Measurements from ENCODE around the gene PLK4. TPM values are rescaled to one million over a fixed set of nuclear protein-coding genes. Genes with fewer than 3 reads are reported as not detected.

Gene PLK4
- total RNA-seq: 27.9 and 29.0 TPM in 2 replicates

GRCh38 chr4:127880763-127881562 lies at the start of gene PLK4:
Gene PLK4, plus strand, starts transcription at chr4:127880893. Its CDS starts 242 bp downstream, at chr4:127881135.
- TF ChIP-seq, protein P1, sequence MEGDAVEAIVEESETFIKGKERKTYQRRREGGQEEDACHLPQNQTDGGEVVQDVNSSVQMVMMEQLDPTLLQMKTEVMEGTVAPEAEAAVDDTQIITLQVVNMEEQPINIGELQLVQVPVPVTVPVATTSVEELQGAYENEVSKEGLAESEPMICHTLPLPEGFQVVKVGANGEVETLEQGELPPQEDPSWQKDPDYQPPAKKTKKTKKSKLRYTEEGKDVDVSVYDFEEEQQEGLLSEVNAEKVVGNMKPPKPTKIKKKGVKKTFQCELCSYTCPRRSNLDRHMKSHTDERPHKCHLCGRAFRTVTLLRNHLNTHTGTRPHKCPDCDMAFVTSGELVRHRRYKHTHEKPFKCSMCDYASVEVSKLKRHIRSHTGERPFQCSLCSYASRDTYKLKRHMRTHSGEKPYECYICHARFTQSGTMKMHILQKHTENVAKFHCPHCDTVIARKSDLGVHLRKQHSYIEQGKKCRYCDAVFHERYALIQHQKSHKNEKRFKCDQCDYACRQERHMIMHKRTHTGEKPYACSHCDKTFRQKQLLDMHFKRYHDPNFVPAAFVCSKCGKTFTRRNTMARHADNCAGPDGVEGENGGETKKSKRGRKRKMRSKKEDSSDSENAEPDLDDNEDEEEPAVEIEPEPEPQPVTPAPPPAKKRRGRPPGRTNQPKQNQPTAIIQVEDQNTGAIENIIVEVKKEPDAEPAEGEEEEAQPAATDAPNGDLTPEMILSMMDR (conservative IDR thresholded peaks at IDR 0.05; ENCODE audit: low read depth, low read length): no peak
- DNase-seq (ENCODE audit: low read depth): peak; percentile 42
- H3K4me3 ChIP-seq (ENCODE audit: low read depth, low read length): peak within 1 kb of the TSS; percentile 85

DNA sequence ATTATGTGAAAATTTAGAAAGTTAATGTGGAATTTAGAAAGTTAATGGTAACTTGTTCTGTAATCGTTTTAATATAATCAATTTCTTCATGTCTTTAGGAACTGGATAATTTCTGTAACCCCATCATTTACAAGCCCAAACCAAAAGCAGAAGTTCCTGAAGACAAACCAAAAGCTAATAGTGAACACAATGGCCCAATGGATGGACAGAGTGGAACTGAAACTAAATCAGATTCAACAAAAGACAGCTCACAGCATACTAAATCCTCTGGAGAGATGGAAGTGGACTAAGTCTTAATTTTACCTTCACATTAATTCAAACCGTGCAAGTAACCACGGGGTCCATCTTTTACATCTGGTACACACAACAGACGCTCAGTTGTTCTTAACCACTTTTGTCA lies 48.1 kb upstream of the PLK4 start:
- no peak for DNase-seq (ENCODE audit: low read depth)
- H3K4me3 ChIP-seq (ENCODE audit: low read depth, low read length): no peak overlapping the region
- TF ChIP-seq, protein P1 (conservative IDR thresholded peaks at IDR 0.05; ENCODE audit: low read depth, low read length): no peak

DNA sequence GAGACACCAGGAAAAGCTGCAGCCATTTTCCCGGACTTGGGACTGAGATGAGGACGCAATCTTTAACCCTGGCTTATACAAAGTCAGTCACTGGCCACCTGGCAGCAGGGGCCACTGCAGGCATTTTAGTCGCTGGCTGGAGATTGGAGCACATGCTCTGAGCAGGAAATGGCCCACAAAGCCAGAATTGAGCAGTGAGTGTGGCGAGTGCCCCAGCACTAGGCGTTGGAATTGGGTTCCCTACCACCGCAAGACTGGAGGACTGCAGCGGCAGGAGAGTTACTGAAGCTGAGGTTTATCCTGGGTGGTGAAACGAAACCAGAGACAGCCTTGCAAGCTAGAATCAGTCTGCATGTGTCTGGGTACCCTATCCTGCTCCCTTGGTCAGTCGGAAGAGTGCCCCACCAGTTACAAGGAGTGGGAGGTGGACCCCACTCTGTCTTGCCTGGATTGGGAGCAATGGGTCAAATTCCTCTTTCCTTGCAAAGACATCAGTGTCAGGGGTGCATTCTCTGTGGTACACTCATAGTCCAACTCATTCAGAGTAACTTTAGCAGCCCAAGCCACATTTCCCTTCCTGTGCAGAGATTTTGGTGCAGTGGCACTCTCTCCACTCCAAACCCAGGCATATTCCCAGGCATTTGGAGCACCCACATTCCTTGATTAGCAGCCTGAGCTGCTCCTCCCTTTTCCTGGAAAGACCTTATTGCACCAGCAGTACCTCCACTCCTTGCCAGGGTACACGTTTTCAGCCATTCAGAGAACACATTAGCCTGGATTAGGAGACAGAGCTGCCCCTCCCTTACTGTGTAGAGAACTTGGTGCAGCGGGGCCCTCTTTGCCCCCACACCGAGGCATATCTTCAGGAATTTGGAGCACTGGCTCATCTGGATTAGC lies 36.7 kb upstream of the PLK4 start:
- TF ChIP-seq, protein P1 (conservative IDR thresholded peaks at IDR 0.05; ENCODE audit: low read depth, low read length): no peak

GRCh38 chr4:127844601-127845116 lies 36.0 kb upstream of the PLK4 start:
- DNase-seq (ENCODE audit: low read depth): no peak
- H3K4me3 ChIP-seq (ENCODE audit: low read depth, low read length): no peak overlapping the region
- TF ChIP-seq, protein P1 (conservative IDR thresholded peaks at IDR 0.05; ENCODE audit: low read depth, low read length): no peak

More for the DNA sequence above, 36.7 kb upstream of the PLK4 start:
- no peak for DNase-seq (ENCODE audit: low read depth)
- no peak overlapping the region for H3K4me3 ChIP-seq (ENCODE audit: low read depth, low read length)

DNA sequence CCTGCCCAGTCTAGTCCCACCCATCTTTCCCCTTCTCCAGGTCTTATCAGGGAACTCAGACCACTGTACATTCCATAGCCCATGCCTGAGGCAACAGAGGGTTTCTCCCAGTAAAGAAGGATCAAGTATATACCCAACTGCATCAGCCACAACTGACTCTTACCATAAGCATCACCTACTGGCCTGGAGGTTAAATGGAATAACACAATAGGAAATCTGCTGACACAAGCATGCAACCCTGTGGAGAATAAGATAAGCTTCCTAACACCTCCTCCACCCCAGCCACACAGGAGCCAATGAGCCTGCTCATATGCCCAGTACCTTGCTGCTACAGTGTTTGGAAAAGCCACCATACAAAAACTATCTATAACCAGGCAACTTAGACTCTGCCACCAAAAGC lies 34.6 kb upstream of the PLK4 start:
- TF ChIP-seq, protein P1 (conservative IDR thresholded peaks at IDR 0.05; ENCODE audit: low read depth, low read length): no peak
- DNase-seq (ENCODE audit: low read depth): no peak
- H3K4me3 ChIP-seq (ENCODE audit: low read depth, low read length): no peak overlapping the region

- TF ChIP-seq, protein P1 (conservative IDR thresholded peaks at IDR 0.05; ENCODE audit: low read depth, low read length): no peak
- H3K4me3 ChIP-seq (ENCODE audit: low read depth, low read length): no peak overlapping the region
- DNase-seq (ENCODE audit: low read depth): no peak
Observed at GRCh38 chr4:127846765-127847164, 33.9 kb upstream of the PLK4 start.

Measured in epithelial cell of proximal tubule (primary cell).